ENCODE data around the gene ANKMY1.

ANKMY1 gene

GRCh38 chr2:240512109-240512485 is 45.7 kb downstream of the ANKMY1 start:
- Histone ChIP-seq H3K36me3 (replicated peaks) (no peaks in the 10 kb centered on the region), H3K9me3 (no peaks in the 10 kb centered on the region), H3K4me1 (no peaks in the 10 kb centered on the region), H3K4me3 (no peak overlapping the region), H3K27me3 (ENCODE audit: low read depth) (no peaks in the 10 kb centered on the region)
- in situ Hi-C loops (cut with MboI; ENCODE audit: low sequenced_read_pairs) = no loop called here
- no peak for DNase-seq (ENCODE audit: low spot score in 2 of 2)

- no peaks in the 10 kb centered on the region for H3K27me3 ChIP-seq (ENCODE audit: low read depth)
- no peak for DNase-seq (ENCODE audit: low spot score in 2 of 2)
- in situ Hi-C loops (cut with MboI; ENCODE audit: low sequenced_read_pairs) = no loop called here
Measured at GRCh38 chr2:240511351-240512108, 46.3 kb downstream of the ANKMY1 start.

GRCh38 chr2:240510513-240511210 is 47.1 kb downstream of the ANKMY1 start:
- Histone ChIP-seq H3K27me3 (ENCODE audit: low read depth) (no peaks in the 10 kb centered on the region), H3K36me3 (replicated peaks) (no peaks in the 10 kb centered on the region), H3K4me3 (no peak overlapping the region), H3K9me3 (no peaks in the 10 kb centered on the region), H3K4me1 (no peaks in the 10 kb centered on the region)
- in situ Hi-C loops (cut with MboI; ENCODE audit: low sequenced_read_pairs) = no loop called here
- no peak for DNase-seq (ENCODE audit: low spot score in 2 of 2)

More at GRCh38 chr2:240511351-240512108, 46.3 kb downstream of the ANKMY1 start:
- Histone ChIP-seq H3K36me3 (replicated peaks) (no peaks in the 10 kb centered on the region), H3K9me3 (no peaks in the 10 kb centered on the region), H3K4me1 (no peaks in the 10 kb centered on the region), H3K4me3 (no peak overlapping the region)

GRCh38 chr2:240509667-240510512 is 47.9 kb downstream of the ANKMY1 start:
- H3K36me3 ChIP-seq (replicated peaks) = no peaks in the 10 kb centered on the region
- H3K27me3 ChIP-seq (ENCODE audit: low read depth) = no peaks in the 10 kb centered on the region
- H3K4me3 ChIP-seq = no peak overlapping the region
- H3K9me3 ChIP-seq = no peaks in the 10 kb centered on the region
- in situ Hi-C loops (cut with MboI; ENCODE audit: low sequenced_read_pairs) = no loop called here
- no peak for DNase-seq (ENCODE audit: low spot score in 2 of 2)
- no peaks in the 10 kb centered on the region for H3K4me1 ChIP-seq

- Histone ChIP-seq H3K36me3 (replicated peaks) (no peaks in the 10 kb centered on the region), H3K27me3 (ENCODE audit: low read depth) (no peaks in the 10 kb centered on the region), H3K9me3 (no peaks in the 10 kb centered on the region), H3K4me1 (no peaks in the 10 kb centered on the region), H3K4me3 (no peak overlapping the region)
- in situ Hi-C loops (cut with MboI; ENCODE audit: low sequenced_read_pairs) = no loop called here
- DNase-seq (ENCODE audit: low spot score in 2 of 2) = no peak
Measured at GRCh38 chr2:240508832-240509545, 48.8 kb downstream of the ANKMY1 start.

GRCh38 chr2:240507778-240508251 is 50.0 kb downstream of the ANKMY1 start:
- no peak overlapping the region for H3K4me3 ChIP-seq
- H3K9me3 ChIP-seq = no peaks in the 10 kb centered on the region
- in situ Hi-C loops (cut with MboI; ENCODE audit: low sequenced_read_pairs) = no loop called here
- H3K4me1 ChIP-seq = no peaks in the 10 kb centered on the region
- H3K36me3 ChIP-seq (replicated peaks) = no peaks in the 10 kb centered on the region
- H3K27me3 ChIP-seq (ENCODE audit: low read depth) = no peaks in the 10 kb centered on the region
- no peak for DNase-seq (ENCODE audit: low spot score in 2 of 2)

GRCh38 chr2:240507060-240507777 is 50.6 kb downstream of the ANKMY1 start:
- no peak overlapping the region for H3K4me3 ChIP-seq
- H3K27me3 ChIP-seq (ENCODE audit: low read depth) = no peaks in the 10 kb centered on the region
- no peak for DNase-seq (ENCODE audit: low spot score in 2 of 2)
- in situ Hi-C loops (cut with MboI; ENCODE audit: low sequenced_read_pairs) = no loop called here
- H3K36me3 ChIP-seq (replicated peaks) = no peaks in the 10 kb centered on the region
- no peaks in the 10 kb centered on the region for H3K9me3 ChIP-seq
- no peaks in the 10 kb centered on the region for H3K4me1 ChIP-seq

- no peaks in the 10 kb centered on the region for H3K4me1 ChIP-seq
- in situ Hi-C loops (cut with MboI; ENCODE audit: low sequenced_read_pairs) = no loop called here
- H3K9me3 ChIP-seq = no peaks in the 10 kb centered on the region
- H3K27me3 ChIP-seq (ENCODE audit: low read depth) = no peaks in the 10 kb centered on the region
- H3K4me3 ChIP-seq = no peak overlapping the region
- H3K36me3 ChIP-seq (replicated peaks) = no peaks in the 10 kb centered on the region
- no peak for DNase-seq (ENCODE audit: low spot score in 2 of 2)
Measured at GRCh38 chr2:240506406-240507059, 51.3 kb downstream of the ANKMY1 start.

- no peaks in the 10 kb centered on the region for H3K9me3 ChIP-seq
- no peak overlapping the region for H3K4me3 ChIP-seq
- no peak for DNase-seq (ENCODE audit: low spot score in 2 of 2)
- no peaks in the 10 kb centered on the region for H3K36me3 ChIP-seq (replicated peaks)
- in situ Hi-C loops (cut with MboI; ENCODE audit: low sequenced_read_pairs) = no loop called here
- H3K27me3 ChIP-seq (ENCODE audit: low read depth) = no peaks in the 10 kb centered on the region
- H3K4me1 ChIP-seq = no peaks in the 10 kb centered on the region
Measured at GRCh38 chr2:240505910-240506309, 51.9 kb downstream of the ANKMY1 start.

GRCh38 chr2:240503848-240504247 is 53.9 kb downstream of the ANKMY1 start:
- Histone ChIP-seq H3K4me1 (no peaks in the 10 kb centered on the region), H3K27me3 (ENCODE audit: low read depth) (no peaks in the 10 kb centered on the region)
- in situ Hi-C loops (cut with MboI; ENCODE audit: low sequenced_read_pairs) = no loop called here

GRCh38 chr2:240503375-240503774 is 54.4 kb downstream of the ANKMY1 start:
- Histone ChIP-seq H3K36me3 (replicated peaks) (no peaks in the 10 kb centered on the region), H3K4me1 (no peaks in the 10 kb centered on the region), H3K9me3 (no peaks in the 10 kb centered on the region), H3K4me3 (no peak overlapping the region), H3K27me3 (ENCODE audit: low read depth) (no peaks in the 10 kb centered on the region)
- DNase-seq (ENCODE audit: low spot score in 2 of 2) = no peak
- in situ Hi-C loops (cut with MboI; ENCODE audit: low sequenced_read_pairs) = no loop called here

More at GRCh38 chr2:240503848-240504247, 53.9 kb downstream of the ANKMY1 start:
- Histone ChIP-seq H3K36me3 (replicated peaks) (no peaks in the 10 kb centered on the region), H3K9me3 (no peaks in the 10 kb centered on the region), H3K4me3 (no peak overlapping the region)
- DNase-seq (ENCODE audit: low spot score in 2 of 2) = no peak

- Histone ChIP-seq H3K4me1 (no peaks in the 10 kb centered on the region), H3K36me3 (replicated peaks) (no peaks in the 10 kb centered on the region), H3K27me3 (ENCODE audit: low read depth) (no peaks in the 10 kb centered on the region), H3K4me3 (no peak overlapping the region), H3K9me3 (no peaks in the 10 kb centered on the region)
- in situ Hi-C loops (cut with MboI; ENCODE audit: low sequenced_read_pairs) = no loop called here
- DNase-seq (ENCODE audit: low spot score in 2 of 2) = no peak
Measured at GRCh38 chr2:240502430-240503121, 55.2 kb downstream of the ANKMY1 start.

Measured in HAP-1 (cell line).